SH-SY5Y (cell line): ENCODE measurements around the gene OVCH2.

Source experiments
- GATA2 ChIP-seq: IDR thresholded peaks from 2 replicates; pipeline ENCODE4 v1.6.1; 2011; ENCODE audit warnings: mild to moderate bottlenecking, low read depth, low read length
- GATA3 ChIP-seq: IDR thresholded peaks from 2 replicates; pipeline ENCODE4 v1.6.1; 2011; ENCODE audit warnings: low read depth, mild to moderate bottlenecking, low read length, moderate library complexity

DNA sequence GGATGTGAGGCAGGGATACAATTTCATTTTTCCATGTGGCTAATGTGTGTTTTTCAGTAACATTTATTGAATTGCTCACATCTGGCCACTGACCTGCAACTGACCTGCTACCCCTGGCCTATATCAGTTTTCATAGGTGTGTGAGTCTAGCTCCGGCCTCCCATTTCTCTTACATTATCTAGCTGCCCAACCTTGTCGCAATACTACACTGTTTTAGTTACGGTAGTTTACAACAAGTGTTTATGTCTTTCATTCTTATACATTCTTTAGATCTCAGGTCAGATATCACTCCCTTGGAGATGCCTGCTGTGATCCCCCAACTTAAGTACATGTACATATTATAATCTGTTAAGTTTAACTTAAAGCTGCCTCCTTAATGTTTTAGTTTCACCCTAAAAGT, 30.6 kb downstream of the OVCH2 start:
- TF ChIP-seq GATA2 (no peak), GATA3 (no peak)
